Psoas muscle (tissue), 8 donors: ENCODE measurements around the gene DHRS13. TPM values are rescaled to one million over a fixed set of nuclear protein-coding genes. Genes with fewer than 3 reads are reported as not detected.

Source experiments
- ATAC-seq, 4 donors: fragments of 200-7000 bp; cut with Tn5 transposase; one replicate each; pipeline ENCODE4 v1.9.1; 2020; ENCODE audit warnings: moderate library complexity in 3 of 4, mild to moderate bottlenecking in 2 of 4
- DNase-seq, 2 donors: peaks; one replicate each; pipeline ENCODE4 v3.0.0-alpha.2; 2020
- H3K27ac ChIP-seq: fragments of 200-600 bp; one replicate; pipeline ENCODE4 v1.8.0; 2022
- H3K27me3 ChIP-seq, 3 donors: fragments of 200-600 bp in 1 of 3; one replicate each; pipeline versions ENCODE4 v1.6.1 to v1.8.0; 2013 to 2022; ENCODE audit warnings: low read length in 2 of 3, mild to moderate bottlenecking in 2 of 3, moderate library complexity in 1 of 3; ENCODE audit not compliant: insufficient read depth in 3 of 3
- H3K36me3 ChIP-seq, 2 donors: fragments of 200-600 bp in 1 of 2; one replicate each; pipeline versions ENCODE4 v1.6.1 to v1.8.0; 2013 to 2022; ENCODE audit warnings: low read depth in 1 of 2, mild to moderate bottlenecking in 1 of 2, moderate library complexity in 1 of 2; ENCODE audit not compliant: insufficient read depth in 1 of 2
- H3K4me1 ChIP-seq: fragments of 200-600 bp; one replicate; pipeline ENCODE4 v1.8.0; 2022
- H3K4me3 ChIP-seq: fragments of 200-600 bp; one replicate; pipeline ENCODE4 v1.8.0; 2022; ENCODE audit warnings: mild to moderate bottlenecking
- H3K9me3 ChIP-seq: fragments of 200-600 bp; one replicate; pipeline ENCODE4 v1.8.0; 2022
- CTCF ChIP-seq: fragments of 200-600 bp; IDR thresholded peaks from one replicate; pipeline ENCODE4 v1.8.0; 2022; ENCODE audit warnings: antibody characterized with exemption
- WGBS, 3 donors: extraction: QIAGEN DNeasy Blood & Tissue Kit; methylation state at CpG; one replicate each; pipeline versions ENCODE4 v1.1.6 to v1.1.7; 2013; 5-methylcytosine and 5-hydroxymethylcytosine counted together
- intact Hi-C, 2 donors: fragments of 100-400 bp; cut with DNase I; formaldehyde crosslinking; loops; one replicate each; pipeline versions ENCODE4 v1.11.0 to v1.14.2; 2022
- polyA plus RNA-seq, 3 donors: library from polyadenylated mRNA; stranded (reverse); fragments of 200-250 nt; gene quantifications; one replicate each; pipeline ENCODE4 v1.2.3, GENCODE V29; 2013
- total RNA-seq, 4 donors: library from RNA; stranded (reverse); fragmentation: NEBNext Ultra II Directional in 2 of 4; extraction: Animal tissue kit (Norgen Biotek cat#: 25700) in 2 of 4; gene quantifications; one replicate each; pipeline versions ENCODE4 v1.2.1 to v1.2.4, GENCODE V29; 2021 to 2023
- donor health status: healthy with polysubstance abuse.
- donor health status: DM: no; HTN: no; CAD: no; lungs with moderate emphysema.
- donor health status: Bipolar disorder and iron deficiency.
- donor health status: healthy.
- donor health status: DM: yes; HTN: yes; CAD: no.
- donor health status: DM: no; HTN: no; CAD: no.
- donor health status: DM: no; HTN: no; CAD: no.
- donor health status: DM: yes; HTN: yes; CAD: no.

Gene DHRS13
- total and polyA plus RNA-seq, 7 donors: 0.48 to 2.7 (median 1.2) TPM

GRCh38 chr17:28944343-28944742 is 41.5 kb upstream of the DHRS13 start:
- H3K27ac ChIP-seq: peak overlapping the region; percentile 98
- H3K27me3 ChIP-seq: no peaks in the 10 kb centered on the region
- H3K4me3 ChIP-seq: peak overlapping the region; percentile 3
- peaks cover 0 to 4% of the 10 kb centered on the region in 2 donors for H3K36me3 ChIP-seq
- H3K9me3 ChIP-seq: no peaks in the 10 kb centered on the region
- 30 to 66% (median 35%) methylated on average over 4 of the region's 4 CpGs for WGBS, 3 donors
- ATAC-seq (peak; percentile 42 to 72 (median 59)), DNase-seq (no peak)
- intact Hi-C loops: no loop called here
- TF ChIP-seq CTCF: no peak
- peaks cover 89% of the 10 kb centered on the region for H3K4me1 ChIP-seq

- intact Hi-C loops: no loop called here
- no peak for ATAC-seq
Observed at GRCh38 chr17:28942925-28943324, 40.0 kb upstream of the DHRS13 start.

GRCh38 chr17:28941251-28941650 is 38.4 kb upstream of the DHRS13 start:
- Histone ChIP-seq H3K4me3 (no peak overlapping the region), H3K9me3 (no peaks in the 10 kb centered on the region), H3K27me3 (no peaks in the 10 kb centered on the region), H3K27ac (peak overlapping the region; percentile 80), H3K4me1 (peaks cover 98% of the 10 kb centered on the region), H3K36me3 (peaks cover 0 to 4% of the 10 kb centered on the region in 2 donors)
- DNase-seq (no peak), ATAC-seq (no peak)
- no peak for TF ChIP-seq CTCF
- intact Hi-C loops: no loop called here
- WGBS, 3 donors: 78 to 91% (median 83%) methylated on average over 1 of the region's 1 CpG

More at GRCh38 chr17:28942925-28943324, 40.0 kb upstream of the DHRS13 start:
- no peak for TF ChIP-seq CTCF
- Histone ChIP-seq H3K4me3 (no peak overlapping the region), H3K36me3 (peaks cover 0 to 4% of the 10 kb centered on the region in 2 donors), H3K9me3 (no peaks in the 10 kb centered on the region), H3K4me1 (peaks cover 98% of the 10 kb centered on the region), H3K27ac (peak overlapping the region; percentile 80), H3K27me3 (no peaks in the 10 kb centered on the region)
- 90 to 92% (median 92%) methylated on average over 2 of the region's 2 CpGs for WGBS, 3 donors
- no peak for DNase-seq

- ATAC-seq (peak; percentile 60 to 84 (median 78)), DNase-seq (peak; percentile 39 to 80)
- Histone ChIP-seq H3K4me3 (no peak overlapping the region), H3K9me3 (no peaks in the 10 kb centered on the region), H3K27me3 (no peaks in the 10 kb centered on the region), H3K36me3 (peaks cover 0 to 4% of the 10 kb centered on the region in 2 donors), H3K4me1 (peaks cover 98% of the 10 kb centered on the region), H3K27ac (peak overlapping the region; percentile 80)
- 6 to 10% (median 6%) methylated on average over 3 of the region's 3 CpGs for WGBS, 3 donors
- no peak for TF ChIP-seq CTCF
- intact Hi-C loops: no loop called here
Observed at GRCh38 chr17:28940675-28941074, 37.8 kb upstream of the DHRS13 start.

GRCh38 chr17:28940142-28940541 is 37.3 kb upstream of the DHRS13 start:
- H3K27ac ChIP-seq: peak overlapping the region; percentile 80
- TF ChIP-seq CTCF: no peak
- ATAC-seq (no peak), DNase-seq (no peak)
- H3K4me1 ChIP-seq: peaks cover 98% of the 10 kb centered on the region
- H3K4me3 ChIP-seq: no peak overlapping the region
- peaks cover 0 to 4% of the 10 kb centered on the region in 2 donors for H3K36me3 ChIP-seq
- intact Hi-C loops: no loop called here
- H3K9me3 ChIP-seq: no peaks in the 10 kb centered on the region
- 40 to 55% (median 40%) methylated on average over 3 of the region's 3 CpGs for WGBS, 3 donors
- no peaks in the 10 kb centered on the region for H3K27me3 ChIP-seq
